Tibial nerve (tissue), 4 donors: ENCODE data around the gene SMPD1. TPM values are rescaled to one million over a fixed set of nuclear protein-coding genes. Genes with fewer than 3 reads are reported as not detected.

ENCODE experiments used
- DNase-seq, 2 donors: peaks; one replicate each; pipeline ENCODE4 v3.0.0-alpha.2; 2019; ENCODE audit warnings: low spot score in 2 of 2
- H3K27ac ChIP-seq, 4 donors: fragments of 200-600 bp; sonication (generic) in 3 of 4; one replicate each; pipeline ENCODE4 v1.5.1; 2017 to 2019; ENCODE audit warnings: mild to moderate bottlenecking in 1 of 4
- H3K27me3 ChIP-seq, 2 donors: fragments of 200-600 bp; sonication (generic) in 1 of 2; one replicate each; pipeline versions ENCODE4 v1.5.1 to v1.6.0; 2017 to 2019
- H3K36me3 ChIP-seq, 3 donors: fragments of 200-600 bp; sonication (generic); one replicate each; pipeline ENCODE4 v1.5.1; 2018 to 2019
- H3K4me1 ChIP-seq, 4 donors: fragments of 200-600 bp; sonication (generic) in 3 of 4; one replicate each; pipeline ENCODE4 v1.5.1; 2017 to 2019
- H3K4me3 ChIP-seq, 4 donors: fragments of 200-600 bp; sonication (generic) in 3 of 4; one replicate each; pipeline ENCODE4 v1.5.1; 2017 to 2019; ENCODE audit warnings: mild to moderate bottlenecking in 1 of 4, moderate library complexity in 1 of 4
- H3K9me3 ChIP-seq, 4 donors: fragments of 200-600 bp; sonication (generic) in 3 of 4; one replicate each; pipeline ENCODE4 v1.5.1; 2017 to 2019
- CTCF ChIP-seq, 5 experiments: fragments of 200-600 bp in 3 of 5; fragments of 450-650 bp in 2 of 5; sonication (generic) in 3 of 5; IDR thresholded peaks; one replicate each; pipeline ENCODE4 v1.5.1; 2016 to 2019; ENCODE audit warnings: antibody characterized with exemption in 5 of 5, mild to moderate bottlenecking in 3 of 5, moderate library complexity in 2 of 5
- EP300 ChIP-seq, 2 donors: sonication (generic); formaldehyde crosslinking; IDR thresholded peaks; one replicate each; pipeline ENCODE4 v1.6.1; 2017; ENCODE audit warnings: antibody characterized with exemption in 2 of 2, mild to moderate bottlenecking in 1 of 2
- POLR2A ChIP-seq, 2 donors: fragments of 450-650 bp; IDR thresholded peaks; one replicate each; pipeline ENCODE4 v1.6.1; 2017; ENCODE audit warnings: antibody characterized with exemption in 2 of 2, mild to moderate bottlenecking in 2 of 2, moderate library complexity in 2 of 2
- WGBS, 2 donors: methylation state at CpG; one replicate each; pipeline ENCODE4 v1.1.5; 2018; 5-methylcytosine and 5-hydroxymethylcytosine counted together
- total RNA-seq, 4 donors: library from RNA; depleted of rRNA; stranded (reverse); fragments of >200 nt; gene quantifications; one replicate each; pipeline ENCODE4 v1.1.0, GENCODE V29; 2016

The SMPD1 gene
- total RNA-seq, 4 donors from 2014 or later: 23.1 to 39.8 (median 30.3) TPM

- TF ChIP-seq CTCF (IDR thresholded peaks at IDR 0.05) (peak; percentile 88 to 98 (median 93)), POLR2A (IDR thresholded peaks at IDR 0.05) (no peak), EP300 (IDR thresholded peaks at IDR 0.05) (peak in 1 of 2 donors; percentile 59)
- Histone ChIP-seq H3K27ac (no peak overlapping the region), H3K27me3 (no peaks in the 10 kb centered on the region), H3K36me3 (no peaks in the 10 kb centered on the region), H3K4me1 (peaks cover 0 to 25% (median 0%) of the 10 kb centered on the region in 4 donors), H3K9me3 (no peaks in the 10 kb centered on the region), H3K4me3 (no peak overlapping the region)
- DNase-seq: peak; percentile 21 to 70
- 6 to 7% methylated on average over 5 of the region's 5 CpGs for WGBS, 2 donors
Measured at GRCh38 chr11:6353367-6353987, 36.8 kb upstream of the SMPD1 start.

GRCh38 chr11:6354651-6355485, 35.4 kb upstream of the SMPD1 start:
- peak overlapping the region in 1 of 4 donors; percentile 36 for H3K27ac ChIP-seq
- no peaks in the 10 kb centered on the region for H3K36me3 ChIP-seq
- no peak for DNase-seq
- H3K9me3 ChIP-seq: no peaks in the 10 kb centered on the region
- TF ChIP-seq POLR2A (IDR thresholded peaks at IDR 0.05) (no peak), EP300 (IDR thresholded peaks at IDR 0.05) (no peak)
- WGBS, 2 donors: 86 to 90% methylated on average over 4 of the region's 4 CpGs
- H3K27me3 ChIP-seq: no peaks in the 10 kb centered on the region
- H3K4me1 ChIP-seq: peaks cover 0 to 25% (median 0%) of the 10 kb centered on the region in 4 donors
- H3K4me3 ChIP-seq: no peak overlapping the region

- H3K27me3 ChIP-seq: no peaks in the 10 kb centered on the region
- H3K4me1 ChIP-seq: peaks cover 0 to 25% (median 0%) of the 10 kb centered on the region in 4 donors
- no peak for TF ChIP-seq CTCF (IDR thresholded peaks at IDR 0.05)
- TF ChIP-seq POLR2A (IDR thresholded peaks at IDR 0.05): no peak
- TF ChIP-seq EP300 (IDR thresholded peaks at IDR 0.05): no peak
- no peak for DNase-seq
- H3K4me3 ChIP-seq: no peak overlapping the region
- H3K36me3 ChIP-seq: no peaks in the 10 kb centered on the region
- H3K9me3 ChIP-seq: no peaks in the 10 kb centered on the region
- WGBS, 2 donors: 50 to 51% methylated on average over 4 of the region's 4 CpGs
- peak overlapping the region in 2 of 4 donors; percentile 67 to 81 for H3K27ac ChIP-seq
Measured at GRCh38 chr11:6356503-6357055, 33.7 kb upstream of the SMPD1 start.

GRCh38 chr11:6357222-6357621, 33.1 kb upstream of the SMPD1 start:
- H3K27ac ChIP-seq: peak overlapping the region in 2 of 4 donors; percentile 67 to 81
- peak in 1 of 2 donors; percentile 21 for DNase-seq
- H3K9me3 ChIP-seq: no peaks in the 10 kb centered on the region
- H3K4me3 ChIP-seq: no peak overlapping the region
- H3K27me3 ChIP-seq: no peaks in the 10 kb centered on the region
- 18 to 29% methylated on average over 9 of the region's 9 CpGs for WGBS, 2 donors
- H3K4me1 ChIP-seq: peaks cover 0 to 25% (median 0%) of the 10 kb centered on the region in 4 donors
- TF ChIP-seq POLR2A (IDR thresholded peaks at IDR 0.05): no peak
- no peak for TF ChIP-seq EP300 (IDR thresholded peaks at IDR 0.05)
- no peak for TF ChIP-seq CTCF (IDR thresholded peaks at IDR 0.05)
- H3K36me3 ChIP-seq: no peaks in the 10 kb centered on the region

- Histone ChIP-seq H3K27me3 (no peaks in the 10 kb centered on the region), H3K9me3 (no peaks in the 10 kb centered on the region), H3K4me1 (peaks cover 0 to 26% (median 0%) of the 10 kb centered on the region in 4 donors), H3K27ac (no peak overlapping the region), H3K4me3 (no peak overlapping the region), H3K36me3 (no peaks in the 10 kb centered on the region)
- 34 to 53% methylated on average over 3 of the region's 3 CpGs for WGBS, 2 donors
- no peak for TF ChIP-seq CTCF (IDR thresholded peaks at IDR 0.05)
- TF ChIP-seq EP300 (IDR thresholded peaks at IDR 0.05): no peak
- TF ChIP-seq POLR2A (IDR thresholded peaks at IDR 0.05): no peak
- no peak for DNase-seq
Measured at GRCh38 chr11:6360183-6360582, 30.1 kb upstream of the SMPD1 start.
